Endothelial cell of umbilical vein (primary cell): Measurements from ENCODE around the gene KLF4. TPM values are rescaled to one million over a fixed set of nuclear protein-coding genes. Genes with fewer than 3 reads are reported as not detected.

Source experiments
- BruUV-seq: library from RNA; stranded (reverse); fragments of 400-500 nt; replicated peaks from 2 replicates; lab custom pipeline; 2021; lab: Mats Ljungman, UMichigan
- CTCF ChIA-PET: fragments of 300-600, 350-600 bp; sonication (Branson Sonifier 250); formaldehyde crosslinking; loops from one replicate; lab custom pipeline; 2021; ENCODE audit warnings: antibody characterized with exemption, inconsistent platforms; lab: Charles Lee
- POLR2A ChIA-PET: fragments of 300-600, 350-600 bp; sonication (Branson Sonifier 250); formaldehyde crosslinking; loops from one replicate; lab custom pipeline; 2021; ENCODE audit warnings: antibody characterized with exemption, inconsistent platforms; lab: Charles Lee
- DNase-seq: peaks from one replicate; pipeline ENCODE4 v3.0.0-alpha.2; 2011; ENCODE audit warnings: low read depth, low spot score
- FAIRE-seq: peaks from 2 replicates; lab custom pipeline; 2011; peaks lifted over from hg19 to GRCh38; lab: Jason Lieb, UNC
- H2AFZ ChIP-seq: 2 replicates; pipeline ENCODE4 v1.6.0; 2012; ENCODE audit warnings: low read depth, low read length, control low read depth, inconsistent platforms
- H3K27ac ChIP-seq: 2 replicates; pipeline ENCODE4 v1.5.1; 2011; ENCODE audit warnings: low read depth, mild to moderate bottlenecking, control low read depth, low read length, moderate library complexity; ENCODE audit not compliant: insufficient read depth
- H3K27me3 ChIP-seq, 2 experiments: 2 replicates each; pipeline versions ENCODE4 v1.6.0 to v1.6.1; 2011; ENCODE audit warnings: low read length in 2 of 2, mixed read lengths in 1 of 2; ENCODE audit not compliant: control insufficient read depth in 2 of 2, insufficient read depth in 2 of 2
- H3K36me3 ChIP-seq, 2 experiments: 2 replicates in 1 of 2; 3 replicates in 1 of 2; pipeline ENCODE4 v1.5.1; 2011; ENCODE audit warnings: low read length in 2 of 2, mild to moderate bottlenecking in 1 of 2, moderate library complexity in 1 of 2; ENCODE audit not compliant: control insufficient read depth in 2 of 2, insufficient read depth in 2 of 2; ENCODE audit errors: extremely low read depth in 1 of 2
- H3K4me1 ChIP-seq: 3 replicates; pipeline ENCODE4 v1.5.1; 2011; ENCODE audit warnings: mild to moderate bottlenecking, low read length; ENCODE audit not compliant: control insufficient read depth, insufficient read depth; ENCODE audit errors: extremely low read depth
- H3K4me2 ChIP-seq: 2 replicates; pipeline ENCODE4 v1.6.1; 2011; ENCODE audit warnings: low read length, control low read depth, mixed read lengths; ENCODE audit not compliant: insufficient read depth
- H3K4me3 ChIP-seq, 3 experiments: fragments of 200-600 bp in 1 of 3; sonication (generic), shearing (Covaris generic) in 1 of 3; replicated peaks in 1 of 3; 2 replicates each; pipeline ENCODE4 v1.5.1; 2011 to 2016; ENCODE audit warnings: control low read depth in 3 of 3, low read length in 3 of 3, mild to moderate bottlenecking in 2 of 3, inconsistent platforms in 1 of 3, low read depth in 1 of 3, moderate library complexity in 1 of 3; ENCODE audit not compliant: insufficient read depth in 1 of 3
- H3K79me2 ChIP-seq: 2 replicates; pipeline ENCODE4 v1.6.0; 2012; ENCODE audit warnings: low read length, inconsistent platforms; ENCODE audit not compliant: control insufficient read depth, insufficient read depth
- H3K9ac ChIP-seq: replicated peaks from 2 replicates; pipeline ENCODE3; 2011; ENCODE audit warnings: low read length, control low read depth; ENCODE audit not compliant: insufficient read depth; ENCODE audit errors: extremely low read depth
- H3K9me1 ChIP-seq: replicated peaks from 3 replicates; pipeline ENCODE4 v1.6.0; 2011; ENCODE audit warnings: mild to moderate bottlenecking, low read length; ENCODE audit not compliant: control insufficient read depth, insufficient read depth; ENCODE audit errors: extremely low read depth
- H3K9me3 ChIP-seq: replicated peaks from 2 replicates; pipeline ENCODE4 v1.5.1; 2012; ENCODE audit warnings: low read length, inconsistent platforms; ENCODE audit not compliant: control insufficient read depth, insufficient read depth
- H4K20me1 ChIP-seq: replicated peaks from 2 replicates; pipeline ENCODE3; 2011; ENCODE audit warnings: mild to moderate bottlenecking, low read length; ENCODE audit not compliant: control insufficient read depth, insufficient read depth; ENCODE audit errors: extremely low read depth
- EZH2 ChIP-seq: IDR thresholded peaks from 2 replicates; pipeline ENCODE4 v1.6.1; 2012; ENCODE audit warnings: borderline replicate concordance, low read depth, mild to moderate bottlenecking, moderate library complexity, low read length, inconsistent platforms; ENCODE audit not compliant: severe bottlenecking
- FOS ChIP-seq: IDR thresholded peaks from 2 replicates; pipeline ENCODE4 v1.6.1; 2011; ENCODE audit warnings: mild to moderate bottlenecking, low read length, moderate library complexity, borderline replicate concordance; ENCODE audit not compliant: insufficient read depth
- GATA2 ChIP-seq: IDR thresholded peaks from 2 replicates; pipeline ENCODE4 v1.7.0; 2011; ENCODE audit warnings: low read depth, mild to moderate bottlenecking, moderate library complexity, mixed read lengths, low read length; ENCODE audit not compliant: insufficient read length, insufficient read depth
- JUN ChIP-seq: IDR thresholded peaks from 2 replicates; pipeline ENCODE4 v1.6.1; 2011; ENCODE audit warnings: borderline replicate concordance, low read depth; ENCODE audit not compliant: insufficient read length, insufficient read depth
- MYC ChIP-seq: IDR thresholded peaks from one replicate; pipeline ENCODE4 v1.6.1; 2011; ENCODE audit warnings: mild to moderate bottlenecking, low read depth, low read length
- POLR2A ChIP-seq: IDR thresholded peaks from 2 replicates; pipeline ENCODE4 v1.6.1; 2012; ENCODE audit warnings: low read depth, mild to moderate bottlenecking, control low read depth, low read length
- POLR2AphosphoS5 ChIP-seq: IDR thresholded peaks from 2 replicates; pipeline ENCODE4 v1.6.1; 2012; ENCODE audit warnings: low read depth, mild to moderate bottlenecking, control low read depth, low read length, moderate library complexity; ENCODE audit not compliant: insufficient read depth
- dilution Hi-C: fragments of 300-500 bp; cut with MboI; formaldehyde crosslinking; loops from one replicate; pipeline ENCODE4 v1.15.0; 2019; ENCODE audit warnings: low sequenced_read_pairs; ENCODE audit not compliant: extremely low pct_ligation_motif_present
- intact Hi-C: fragments of 100-400 bp; cut with micrococcal nuclease; formaldehyde crosslinking; loops from one replicate; pipeline ENCODE4 v1.10.0; 2022
- polyA plus RNA-seq, 4 experiments: library from polyadenylated mRNA; depleted of rRNA in 3 of 4; stranded (reverse) in 3 of 4; unstranded in 1 of 4; fragments of >200 nt; gene quantifications; 2 replicates each; pipeline versions ENCODE4 v1.2.1 to v1.2.3, GENCODE V29; 2011 to 2012; ENCODE audit warnings: missing spikeins in 1 of 4
- total RNA-seq: library from RNA; stranded (reverse); gene quantifications from 2 replicates; pipeline ENCODE4 v1.2.3, GENCODE V29; 2021
- TF ChIP-seq, protein P1 (sequence below): IDR thresholded peaks from 2 replicates; pipeline ENCODE4 v1.6.1; 2011; ENCODE audit not compliant: insufficient read depth, insufficient read length
- TF ChIP-seq, protein P2 (sequence below), 2 donors: IDR thresholded peaks; 1 replicate in 1 of 2; 2 replicates in 1 of 2; pipeline ENCODE4 v1.5.1; 2011; ENCODE audit warnings: low read length in 2 of 2, mild to moderate bottlenecking in 2 of 2, moderate library complexity in 2 of 2, control low read depth in 1 of 2, inconsistent platforms in 1 of 2, low read depth in 1 of 2; ENCODE audit not compliant: insufficient read depth in 1 of 2; ENCODE audit errors: extremely low read depth in 1 of 2

Gene KLF4
- total and polyA plus RNA-seq, 2 donors (not counting 3 experiments of a cell fraction or from before 2014, with no cell fraction given) = 1.5 to 2.4 TPM

DNA sequence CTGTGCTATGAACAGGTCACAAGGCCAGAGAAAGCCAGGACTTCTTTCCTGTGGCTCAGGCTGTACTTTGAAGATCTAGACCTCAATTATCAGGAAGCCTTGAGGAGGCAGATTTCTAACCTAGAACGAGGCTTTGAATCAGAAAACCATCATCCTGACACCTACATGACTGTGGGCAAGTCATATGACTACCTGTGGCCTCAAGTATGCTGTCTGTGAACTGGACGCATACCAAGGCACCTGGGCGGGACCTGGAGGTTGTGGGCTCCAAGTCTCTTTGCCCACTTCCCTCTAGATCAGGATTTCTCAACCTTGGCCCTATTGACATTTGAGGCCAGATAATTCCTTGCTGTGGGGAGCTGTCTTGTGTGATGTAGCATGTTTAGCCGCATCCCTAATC, 42.5 kb downstream of the KLF4 start:
- H3K36me3 ChIP-seq = no peaks in the 10 kb centered on the region
- CTCF ChIA-PET = no interaction called here
- no peaks in the 10 kb centered on the region for H4K20me1 ChIP-seq
- dilution Hi-C loops (no loop called here), intact Hi-C loops (no loop called here)
- no TSS peak for BruUV-seq
- DNase-seq (no peak), FAIRE-seq (no peak)
- H3K27me3 ChIP-seq = no peaks in the 10 kb centered on the region
- H3K9ac ChIP-seq = no peak overlapping the region
- no peak overlapping the region for H2AFZ ChIP-seq
- POLR2A ChIA-PET = no interaction called here
- no peaks in the 10 kb centered on the region for H3K4me1 ChIP-seq
- no peak for TF ChIP-seq EZH2
- TF ChIP-seq GATA2 = no peak
- TF ChIP-seq, protein P1, sequence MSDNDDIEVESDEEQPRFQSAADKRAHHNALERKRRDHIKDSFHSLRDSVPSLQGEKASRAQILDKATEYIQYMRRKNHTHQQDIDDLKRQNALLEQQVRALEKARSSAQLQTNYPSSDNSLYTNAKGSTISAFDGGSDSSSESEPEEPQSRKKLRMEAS = no peak
- TF ChIP-seq, protein P2, sequence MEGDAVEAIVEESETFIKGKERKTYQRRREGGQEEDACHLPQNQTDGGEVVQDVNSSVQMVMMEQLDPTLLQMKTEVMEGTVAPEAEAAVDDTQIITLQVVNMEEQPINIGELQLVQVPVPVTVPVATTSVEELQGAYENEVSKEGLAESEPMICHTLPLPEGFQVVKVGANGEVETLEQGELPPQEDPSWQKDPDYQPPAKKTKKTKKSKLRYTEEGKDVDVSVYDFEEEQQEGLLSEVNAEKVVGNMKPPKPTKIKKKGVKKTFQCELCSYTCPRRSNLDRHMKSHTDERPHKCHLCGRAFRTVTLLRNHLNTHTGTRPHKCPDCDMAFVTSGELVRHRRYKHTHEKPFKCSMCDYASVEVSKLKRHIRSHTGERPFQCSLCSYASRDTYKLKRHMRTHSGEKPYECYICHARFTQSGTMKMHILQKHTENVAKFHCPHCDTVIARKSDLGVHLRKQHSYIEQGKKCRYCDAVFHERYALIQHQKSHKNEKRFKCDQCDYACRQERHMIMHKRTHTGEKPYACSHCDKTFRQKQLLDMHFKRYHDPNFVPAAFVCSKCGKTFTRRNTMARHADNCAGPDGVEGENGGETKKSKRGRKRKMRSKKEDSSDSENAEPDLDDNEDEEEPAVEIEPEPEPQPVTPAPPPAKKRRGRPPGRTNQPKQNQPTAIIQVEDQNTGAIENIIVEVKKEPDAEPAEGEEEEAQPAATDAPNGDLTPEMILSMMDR (IDR thresholded peaks at IDR 0.05; ENCODE audit: extremely low read depth in 1 of 2, insufficient read depth in 1 of 2, low read depth in 1 of 2, low read length in 2 of 2) = no peak
- TF ChIP-seq POLR2A = no peak
- TF ChIP-seq JUN = no peak
- no peak for TF ChIP-seq FOS
- no peak for TF ChIP-seq POLR2AphosphoS5
- TF ChIP-seq MYC = no peak
- H3K4me3 ChIP-seq = no peak overlapping the region
- H3K27ac ChIP-seq = no peak overlapping the region
- no peak overlapping the region for H3K4me2 ChIP-seq
- H3K9me3 ChIP-seq = no peaks in the 10 kb centered on the region
- H3K79me2 ChIP-seq = no peaks in the 10 kb centered on the region
- no peaks in the 10 kb centered on the region for H3K9me1 ChIP-seq
